GM12878 (cell line): ENCODE data around the gene ZBTB49. TPM values are rescaled to one million over a fixed set of nuclear protein-coding genes. Genes with fewer than 3 reads are reported as not detected.

ENCODE experiments used
- CREM ChIP-seq: IDR thresholded peaks from 2 replicates; pipeline ENCODE4 v1.6.1; 2014; ENCODE audit warnings: antibody characterized with exemption, low read depth
- ELK1 ChIP-seq: IDR thresholded peaks from 2 replicates; pipeline ENCODE4 v1.6.1; 2012; ENCODE audit warnings: low read depth, low read length, improper control_type of control experiment
- ESRRA ChIP-seq: IDR thresholded peaks from 2 replicates; pipeline ENCODE4 v1.6.1; 2012; ENCODE audit warnings: mild to moderate bottlenecking, low read length, improper control_type of control experiment
- IKZF1 ChIP-seq: fragments of 450-650 bp; conservative IDR thresholded peaks from 2 replicates; pipeline ENCODE4 v1.6.1; 2017; ENCODE audit warnings: antibody characterized with exemption, mild to moderate bottlenecking
- IKZF2 ChIP-seq, 2 experiments: fragments of 450-650 bp; IDR thresholded peaks; 2 replicates each; pipeline ENCODE4 v1.6.1; 2017; ENCODE audit warnings: mild to moderate bottlenecking in 2 of 2, moderate library complexity in 2 of 2
- KAT2A ChIP-seq: conservative IDR thresholded peaks from 2 replicates; pipeline ENCODE4 v1.6.1; 2011; ENCODE audit warnings: low read depth, low read length; ENCODE audit not compliant: control insufficient read depth
- NBN ChIP-seq: fragments of 450-650 bp; IDR thresholded peaks from 2 replicates; pipeline ENCODE4 v1.6.1; 2016
- NFXL1 ChIP-seq: fragments of 450-650 bp; IDR thresholded peaks from 2 replicates; pipeline ENCODE4 v1.6.1; 2017; ENCODE audit warnings: antibody characterized with exemption, mild to moderate bottlenecking, borderline replicate concordance
- NFYA ChIP-seq: IDR thresholded peaks from 2 replicates; pipeline ENCODE4 v1.6.1; 2011; ENCODE audit warnings: low read depth, mild to moderate bottlenecking, low read length, improper control_type of control experiment, borderline replicate concordance
- PAX5 ChIP-seq: IDR thresholded peaks from 2 replicates; pipeline ENCODE4 v1.6.1; 2011; ENCODE audit warnings: low read depth, low read length, borderline replicate concordance
- RAD51 ChIP-seq: fragments of 450-650 bp; IDR thresholded peaks from 2 replicates; pipeline ENCODE4 v1.6.1; 2016; ENCODE audit warnings: moderate library complexity, mild to moderate bottlenecking, inconsistent platforms
- SMAD5 ChIP-seq: IDR thresholded peaks from 2 replicates; pipeline ENCODE4 v1.6.1; 2016; ENCODE audit warnings: antibody characterized with exemption, low read depth
- SP1 ChIP-seq: IDR thresholded peaks from one replicate; pipeline ENCODE4 v1.6.1; 2011; ENCODE audit warnings: low read depth, low read length
- SREBF1 ChIP-seq: IDR thresholded peaks from 2 replicates; pipeline ENCODE4 v1.6.1; 2012; ENCODE audit warnings: mild to moderate bottlenecking, low read length
- TAF1 ChIP-seq: IDR thresholded peaks from 2 replicates; pipeline ENCODE4 v1.6.1; 2011; ENCODE audit warnings: mild to moderate bottlenecking, low read depth, low read length, borderline replicate concordance
- TARDBP ChIP-seq: IDR thresholded peaks from 2 replicates; pipeline ENCODE4 v1.6.1; 2016; ENCODE audit warnings: borderline replicate concordance
- USF1 ChIP-seq: IDR thresholded peaks from 2 replicates; pipeline ENCODE4 v1.6.1; 2011; ENCODE audit warnings: borderline replicate concordance, low read depth, mild to moderate bottlenecking, moderate library complexity, mixed read lengths, low read length; ENCODE audit not compliant: insufficient read depth; ENCODE audit errors: extremely low read length
- polyA plus RNA-seq, 11 experiments: library from polyadenylated mRNA; depleted of rRNA in 4 of 11; unstranded in 6 of 11; stranded (reverse) in 5 of 11; fragments of >200 nt; fragmentation: Nextera tagmentation in 4 of 11; fragmentation: Illumina TruSeq in 1 of 11; extraction: Ambion mirVana in 4 of 11; extraction: Trizol in 1 of 11; gene quantifications; 1 replicate in 1 of 11; 2 replicates in 10 of 11; pipeline versions ENCODE4 v1.2.1 to v1.2.3, GENCODE V29; 2011 to 2016; ENCODE audit warnings: inconsistent platforms in 2 of 11, missing spikeins in 2 of 11, low read depth in 1 of 11
- total RNA-seq, 4 experiments: library from RNA; depleted of rRNA in 3 of 4; stranded (reverse); fragments of >200 nt in 3 of 4; fragmentation: Illumina TruSeq in 1 of 4; extraction: Trizol in 1 of 4; gene quantifications; 2 replicates each; pipeline versions ENCODE4 v1.2.1 to v1.2.3, GENCODE V29; 2013 to 2021
- TF ChIP-seq, protein P1 (sequence below): fragments of 150-350 bp; IDR thresholded peaks from 2 replicates; pipeline ENCODE4 v1.6.1; 2016; ENCODE audit warnings: low read depth, low read length
- TF ChIP-seq, protein P2 (sequence below): fragments of 450-650 bp; IDR thresholded peaks from 2 replicates; pipeline ENCODE4 v1.6.1; 2018; ENCODE audit warnings: borderline replicate concordance, mild to moderate bottlenecking; ENCODE audit not compliant: partially characterized antibody

Gene ZBTB49
- total and polyA plus RNA-seq, 10 of the 15 experiments (the other 5 are each of a cell fraction or from before 2014, with no cell fraction given): 0.37 to 4.8 (median 4.1) TPM

- TF ChIP-seq ESRRA (no peak), ELK1 (0 out of 2 replicates have a peak, but pooled peaks have one; percentile 34), SREBF1 (no peak), TAF1 (peak; percentile 72; the same call in 1 of the 2 replicates), NFXL1 (no peak), RAD51 (peak; percentile 34; the same call in 1 of the 2 replicates), IKZF2 (IDR thresholded peaks at IDR 0.05) (no peak), SMAD5 (peak; percentile 78; the same call in 1 of the 2 replicates), USF1 (peak; percentile 63), NFYA (no peak), TARDBP (no peak), IKZF1 (peak; percentile 61), SP1 (peak; percentile 43), KAT2A (no peak), NBN (peak; percentile 68; the same call in 1 of the 2 replicates), CREM (peak; percentile 92), PAX5 (no peak)
- TF ChIP-seq, protein P1, sequence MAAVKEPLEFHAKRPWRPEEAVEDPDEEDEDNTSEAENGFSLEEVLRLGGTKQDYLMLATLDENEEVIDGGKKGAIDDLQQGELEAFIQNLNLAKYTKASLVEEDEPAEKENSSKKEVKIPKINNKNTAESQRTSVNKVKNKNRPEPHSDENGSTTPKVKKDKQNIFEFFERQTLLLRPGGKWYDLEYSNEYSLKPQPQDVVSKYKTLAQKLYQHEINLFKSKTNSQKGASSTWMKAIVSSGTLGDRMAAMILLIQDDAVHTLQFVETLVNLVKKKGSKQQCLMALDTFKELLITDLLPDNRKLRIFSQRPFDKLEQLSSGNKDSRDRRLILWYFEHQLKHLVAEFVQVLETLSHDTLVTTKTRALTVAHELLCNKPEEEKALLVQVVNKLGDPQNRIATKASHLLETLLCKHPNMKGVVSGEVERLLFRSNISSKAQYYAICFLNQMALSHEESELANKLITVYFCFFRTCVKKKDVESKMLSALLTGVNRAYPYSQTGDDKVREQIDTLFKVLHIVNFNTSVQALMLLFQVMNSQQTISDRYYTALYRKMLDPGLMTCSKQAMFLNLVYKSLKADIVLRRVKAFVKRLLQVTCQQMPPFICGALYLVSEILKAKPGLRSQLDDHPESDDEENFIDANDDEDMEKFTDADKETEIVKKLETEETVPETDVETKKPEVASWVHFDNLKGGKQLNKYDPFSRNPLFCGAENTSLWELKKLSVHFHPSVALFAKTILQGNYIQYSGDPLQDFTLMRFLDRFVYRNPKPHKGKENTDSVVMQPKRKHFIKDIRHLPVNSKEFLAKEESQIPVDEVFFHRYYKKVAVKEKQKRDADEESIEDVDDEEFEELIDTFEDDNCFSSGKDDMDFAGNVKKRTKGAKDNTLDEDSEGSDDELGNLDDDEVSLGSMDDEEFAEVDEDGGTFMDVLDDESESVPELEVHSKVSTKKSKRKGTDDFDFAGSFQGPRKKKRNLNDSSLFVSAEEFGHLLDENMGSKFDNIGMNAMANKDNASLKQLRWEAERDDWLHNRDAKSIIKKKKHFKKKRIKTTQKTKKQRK: no peak
- TF ChIP-seq, protein P2, sequence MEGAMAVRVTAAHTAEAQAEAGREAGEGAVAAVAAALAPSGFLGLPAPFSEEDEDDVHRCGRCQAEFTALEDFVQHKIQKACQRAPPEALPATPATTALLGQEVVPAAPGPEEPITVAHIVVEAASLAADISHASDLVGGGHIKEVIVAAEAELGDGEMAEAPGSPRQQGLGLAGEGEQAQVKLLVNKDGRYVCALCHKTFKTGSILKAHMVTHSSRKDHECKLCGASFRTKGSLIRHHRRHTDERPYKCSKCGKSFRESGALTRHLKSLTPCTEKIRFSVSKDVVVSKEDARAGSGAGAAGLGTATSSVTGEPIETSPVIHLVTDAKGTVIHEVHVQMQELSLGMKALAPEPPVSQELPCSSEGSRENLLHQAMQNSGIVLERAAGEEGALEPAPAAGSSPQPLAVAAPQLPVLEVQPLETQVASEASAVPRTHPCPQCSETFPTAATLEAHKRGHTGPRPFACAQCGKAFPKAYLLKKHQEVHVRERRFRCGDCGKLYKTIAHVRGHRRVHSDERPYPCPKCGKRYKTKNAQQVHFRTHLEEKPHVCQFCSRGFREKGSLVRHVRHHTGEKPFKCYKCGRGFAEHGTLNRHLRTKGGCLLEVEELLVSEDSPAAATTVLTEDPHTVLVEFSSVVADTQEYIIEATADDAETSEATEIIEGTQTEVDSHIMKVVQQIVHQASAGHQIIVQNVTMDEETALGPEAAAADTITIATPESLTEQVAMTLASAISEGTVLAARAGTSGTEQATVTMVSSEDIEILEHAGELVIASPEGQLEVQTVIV: peak; percentile 72
Measured at GRCh38 chr4:4289941-4290850, at the start of gene ZBTB49, which contains the start of gene LYAR (continued).
